Fibroblast of lung (primary cell): ENCODE results near the gene UBE2E2.

ENCODE experiments used
- EZH2 ChIP-seq: IDR thresholded peaks from 2 replicates; pipeline ENCODE4 v1.5.1; 2012; ENCODE audit warnings: low read length, control low read depth, mild to moderate bottlenecking; ENCODE audit errors: missing control alignments
- TF ChIP-seq, protein P1 (sequence below), 2 donors: IDR thresholded peaks in 1 of 2; conservative IDR thresholded peaks in 1 of 2; 1 replicate in 1 of 2; 2 replicates in 1 of 2; pipeline ENCODE4 v1.5.1; 2011 to 2012; ENCODE audit warnings: low read length in 2 of 2, control low read depth in 1 of 2, inconsistent platforms in 1 of 2, low read depth in 1 of 2, mild to moderate bottlenecking in 1 of 2

DNA sequence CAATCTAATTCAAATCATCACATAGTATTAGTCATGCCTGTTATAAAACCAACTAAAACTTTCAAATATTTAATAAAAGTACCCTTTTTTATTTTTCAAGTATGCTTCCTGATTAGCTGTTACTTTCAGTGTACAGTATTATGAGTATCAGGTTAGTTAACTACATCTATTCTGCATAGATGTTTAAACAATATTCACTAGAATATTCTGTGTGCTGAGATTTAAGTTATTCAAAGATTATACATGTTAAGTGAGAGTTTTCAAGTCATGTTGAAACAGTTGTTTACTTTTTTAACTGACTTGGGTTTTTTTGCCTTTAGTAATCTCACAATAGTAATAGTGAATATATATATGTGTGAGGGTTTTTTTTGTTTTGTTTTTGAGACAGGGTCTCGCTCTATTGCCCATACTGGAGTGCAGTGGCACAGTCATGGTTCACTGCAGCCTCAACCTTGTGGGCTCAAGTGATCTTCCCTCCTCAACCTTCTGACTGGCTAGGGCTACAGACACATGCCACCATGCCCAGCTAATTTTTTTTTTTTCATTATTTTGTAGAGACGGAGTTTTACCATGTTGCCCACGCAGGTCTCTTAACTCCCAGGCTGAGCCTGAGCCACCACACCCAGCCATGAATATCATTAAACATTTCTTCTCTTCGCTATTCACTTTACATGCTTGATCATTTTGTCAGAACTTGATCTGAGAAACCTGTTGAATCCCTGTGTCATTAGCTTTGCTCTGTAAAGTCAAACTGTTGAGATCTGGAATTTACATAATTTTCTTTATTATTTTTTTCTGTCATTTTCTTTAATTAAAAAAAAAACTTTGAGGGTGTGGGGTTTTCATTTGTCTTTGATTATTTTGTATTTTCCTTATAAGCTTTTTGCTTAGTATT lies 316.4 kb downstream of the UBE2E2 start:
- TF ChIP-seq, protein P1, sequence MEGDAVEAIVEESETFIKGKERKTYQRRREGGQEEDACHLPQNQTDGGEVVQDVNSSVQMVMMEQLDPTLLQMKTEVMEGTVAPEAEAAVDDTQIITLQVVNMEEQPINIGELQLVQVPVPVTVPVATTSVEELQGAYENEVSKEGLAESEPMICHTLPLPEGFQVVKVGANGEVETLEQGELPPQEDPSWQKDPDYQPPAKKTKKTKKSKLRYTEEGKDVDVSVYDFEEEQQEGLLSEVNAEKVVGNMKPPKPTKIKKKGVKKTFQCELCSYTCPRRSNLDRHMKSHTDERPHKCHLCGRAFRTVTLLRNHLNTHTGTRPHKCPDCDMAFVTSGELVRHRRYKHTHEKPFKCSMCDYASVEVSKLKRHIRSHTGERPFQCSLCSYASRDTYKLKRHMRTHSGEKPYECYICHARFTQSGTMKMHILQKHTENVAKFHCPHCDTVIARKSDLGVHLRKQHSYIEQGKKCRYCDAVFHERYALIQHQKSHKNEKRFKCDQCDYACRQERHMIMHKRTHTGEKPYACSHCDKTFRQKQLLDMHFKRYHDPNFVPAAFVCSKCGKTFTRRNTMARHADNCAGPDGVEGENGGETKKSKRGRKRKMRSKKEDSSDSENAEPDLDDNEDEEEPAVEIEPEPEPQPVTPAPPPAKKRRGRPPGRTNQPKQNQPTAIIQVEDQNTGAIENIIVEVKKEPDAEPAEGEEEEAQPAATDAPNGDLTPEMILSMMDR (conservative IDR thresholded peaks at IDR 0.05 in 1 of 2, IDR thresholded peaks at IDR 0.05 in 1 of 2; ENCODE audit: low read depth in 1 of 2, low read length in 2 of 2): no peak
- TF ChIP-seq EZH2: no peak
